Right ventricle myocardium inferior (tissue), 1 donor: ENCODE measurements around the gene SLC25A44. TPM values are rescaled to one million over a fixed set of nuclear protein-coding genes. Genes with fewer than 3 reads are reported as not detected.
"Not testable (repeated sequence)": the region's sequence is repeated elsewhere in the genome, so short reads cannot be mapped to it uniquely, and the experiment has no call there.

Experiments
- ATAC-seq: fragments of 200-7000 bp; cut with Tn5 transposase; one replicate; pipeline ENCODE4 v1.9.1; 2020; ENCODE audit warnings: mild to moderate bottlenecking, moderate library complexity
- DNase-seq: peaks from one replicate; pipeline ENCODE4 v3.0.0; 2021; ENCODE audit errors: missing footprints
- intact Hi-C: fragments of 100-400 bp; cut with DNase I; formaldehyde crosslinking; loops from one replicate; pipeline ENCODE4 v1.11.0; 2022
- total RNA-seq: library from RNA; stranded (reverse); fragmentation: NEBNext Ultra II Directional; extraction: Animal tissue kit (Norgen Biotek cat#: 25700); gene quantifications from one replicate; pipeline ENCODE4 v1.2.1, GENCODE V29; 2021
- donor health status: DM: no; HTN: yes; CAD: no; lungs with severe emphysema.

SLC25A44 gene
- total RNA-seq, 1 donor from 2014 or later: 16.3 TPM

DNA sequence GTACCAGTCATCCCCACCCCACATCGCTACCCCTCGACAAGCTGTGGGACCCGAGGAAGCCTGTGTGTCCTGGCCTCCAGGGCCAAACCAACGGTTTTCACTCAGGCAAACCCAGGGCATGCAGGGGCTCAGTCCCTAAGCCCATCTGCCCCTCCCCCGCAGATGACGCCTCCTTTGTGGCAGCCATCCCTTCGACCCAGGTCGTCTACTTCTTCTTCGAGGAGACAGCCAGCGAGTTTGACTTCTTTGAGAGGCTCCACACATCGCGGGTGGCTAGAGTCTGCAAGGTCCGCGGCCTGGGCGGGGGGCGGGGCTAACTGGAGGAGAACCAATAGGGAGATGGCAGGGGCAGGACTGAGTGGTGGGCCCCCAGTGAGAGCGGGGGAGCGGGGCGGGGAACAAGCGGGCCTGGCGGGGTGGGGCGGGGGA is 33.1 kb upstream of the SLC25A44 start:
- ATAC-seq (peak; percentile 88), DNase-seq (peak; percentile 91)
- intact Hi-C loops: loop anchor here (5.0 kb wide), 1 partner anchor 52 kb away; the partner anchor contains the start of gene PMF1

- ATAC-seq (peak; percentile 52), DNase-seq (no peak)
- intact Hi-C loops: loop anchor here (5.0 kb wide), 1 partner anchor 50 kb away; the partner anchor contains the start of gene PMF1
Measured at GRCh38 chr1:156162430-156163037, 31.4 kb upstream of the SLC25A44 start.

DNA sequence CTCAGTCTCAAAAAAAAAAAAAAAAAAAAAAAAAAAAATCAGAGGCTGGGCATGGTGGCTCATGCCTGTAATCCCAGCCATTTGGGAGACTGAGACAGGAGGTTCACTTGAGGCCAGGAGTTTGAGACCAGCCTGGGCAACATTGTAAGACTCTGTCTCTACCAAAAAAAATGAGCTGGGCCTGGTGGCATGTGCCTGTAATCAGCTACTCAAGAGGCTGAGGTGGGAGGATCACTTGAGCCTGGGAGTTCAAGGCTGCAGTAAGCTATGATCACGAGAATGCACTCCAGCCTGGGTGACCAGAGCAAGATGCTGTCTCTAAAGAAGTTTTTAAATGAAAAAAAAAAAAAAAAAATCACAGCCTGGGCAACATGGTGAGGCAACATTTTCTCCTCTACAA is 30.2 kb upstream of the SLC25A44 start:
- ATAC-seq (no peak), DNase-seq (no peak)
- intact Hi-C loops: loop anchor here (5.0 kb wide), 1 partner anchor 49 kb away; the partner anchor contains the start of gene PMF1

DNA sequence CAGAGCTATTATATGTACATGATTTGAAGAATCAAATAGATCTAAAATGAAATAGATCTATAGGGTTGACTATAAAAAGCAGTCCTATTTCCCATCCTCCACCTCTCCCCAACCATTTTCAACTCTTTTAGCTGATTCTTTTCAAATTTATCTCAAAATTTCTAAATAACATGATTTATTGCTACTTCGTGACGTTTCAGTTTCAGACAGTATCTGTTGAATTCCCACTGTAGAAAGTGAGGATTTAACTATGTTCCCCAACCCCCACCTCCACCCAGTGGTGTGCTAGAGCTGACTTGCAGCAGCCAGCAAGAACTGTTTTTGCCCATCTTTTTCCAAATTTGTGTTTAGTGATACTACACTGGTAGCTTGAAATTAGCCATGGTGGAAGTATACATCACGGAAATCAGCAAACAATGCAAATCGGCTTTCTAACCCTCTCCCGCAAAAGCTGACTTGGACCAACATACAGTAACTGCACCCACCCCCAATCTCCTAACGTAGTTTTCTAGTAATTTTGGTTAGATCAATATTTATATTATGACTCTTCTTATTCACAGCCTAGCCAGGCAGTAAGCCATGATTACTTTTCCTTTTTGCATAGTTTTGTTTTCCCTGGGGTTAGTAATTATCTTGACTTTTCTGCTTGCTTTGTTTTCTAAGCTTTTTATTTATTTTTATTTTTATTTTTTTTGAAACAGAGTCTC is 29.6 kb upstream of the SLC25A44 start:
- ATAC-seq: no peak
- no peak for DNase-seq
- intact Hi-C loops: loop anchor here (5.0 kb wide), 1 partner anchor 48 kb away; the partner anchor contains the start of gene PMF1

GRCh38 chr1:156165083-156165482 is 28.8 kb upstream of the SLC25A44 start:
- ATAC-seq (no peak), DNase-seq (no peak)
- intact Hi-C loops: no loop called here

GRCh38 chr1:156167536-156167935 is 26.4 kb upstream of the SLC25A44 start:
- DNase-seq (no peak), ATAC-seq (no peak)
- intact Hi-C loops: no loop called here

DNA sequence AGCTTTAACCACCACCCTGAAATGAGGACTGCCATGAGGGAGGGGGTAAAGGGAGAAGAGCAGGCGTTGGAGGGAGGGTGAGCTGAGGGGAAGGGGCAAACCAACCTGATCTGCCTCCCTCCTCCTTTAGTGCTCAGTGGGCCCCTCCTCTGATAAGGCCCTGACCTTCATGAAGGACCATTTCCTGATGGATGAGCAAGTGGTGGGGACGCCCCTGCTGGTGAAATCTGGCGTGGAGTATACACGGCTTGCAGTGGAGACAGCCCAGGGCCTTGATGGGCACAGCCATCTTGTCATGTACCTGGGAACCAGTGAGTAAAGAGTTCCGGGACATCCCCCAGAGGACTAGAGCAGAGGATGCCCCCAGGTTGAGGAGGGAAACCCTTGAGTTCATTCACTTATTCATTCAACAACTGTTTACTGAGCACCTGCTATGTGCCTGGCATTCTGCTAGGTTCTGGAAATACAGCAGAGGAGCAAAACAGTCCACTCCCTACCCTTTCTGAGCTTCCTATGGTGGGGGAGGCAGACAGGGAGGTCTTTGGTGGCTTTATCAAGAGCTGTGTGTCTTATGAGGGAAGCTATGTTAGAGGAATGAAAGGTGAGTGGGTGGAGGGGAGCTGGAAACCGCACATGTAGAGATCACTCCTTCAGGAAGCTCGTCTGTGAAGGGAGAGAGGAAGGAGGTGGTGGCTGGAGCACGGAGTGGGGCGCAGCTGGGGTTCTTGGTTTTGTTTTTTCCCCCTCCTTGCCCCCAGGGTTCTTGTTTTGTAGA is 21.0 kb upstream of the SLC25A44 start:
- intact Hi-C loops: no loop called here

DNA sequence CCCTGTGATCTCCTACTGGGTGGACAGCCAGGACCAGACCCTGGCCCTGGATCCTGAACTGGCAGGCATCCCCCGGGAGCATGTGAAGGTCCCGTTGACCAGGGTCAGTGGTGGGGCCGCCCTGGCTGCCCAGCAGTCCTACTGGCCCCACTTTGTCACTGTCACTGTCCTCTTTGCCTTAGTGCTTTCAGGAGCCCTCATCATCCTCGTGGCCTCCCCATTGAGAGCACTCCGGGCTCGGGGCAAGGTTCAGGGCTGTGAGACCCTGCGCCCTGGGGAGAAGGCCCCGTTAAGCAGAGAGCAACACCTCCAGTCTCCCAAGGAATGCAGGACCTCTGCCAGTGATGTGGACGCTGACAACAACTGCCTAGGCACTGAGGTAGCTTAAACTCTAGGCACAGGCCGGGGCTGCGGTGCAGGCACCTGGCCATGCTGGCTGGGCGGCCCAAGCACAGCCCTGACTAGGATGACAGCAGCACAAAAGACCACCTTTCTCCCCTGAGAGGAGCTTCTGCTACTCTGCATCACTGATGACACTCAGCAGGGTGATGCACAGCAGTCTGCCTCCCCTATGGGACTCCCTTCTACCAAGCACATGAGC is 17.2 kb upstream of the SLC25A44 start:
- intact Hi-C loops: no loop called here
- DNase-seq: no peak
- no peak for ATAC-seq

More for the DNA sequence above, 21.0 kb upstream of the SLC25A44 start:
- no peak for ATAC-seq
- DNase-seq: no peak

DNA sequence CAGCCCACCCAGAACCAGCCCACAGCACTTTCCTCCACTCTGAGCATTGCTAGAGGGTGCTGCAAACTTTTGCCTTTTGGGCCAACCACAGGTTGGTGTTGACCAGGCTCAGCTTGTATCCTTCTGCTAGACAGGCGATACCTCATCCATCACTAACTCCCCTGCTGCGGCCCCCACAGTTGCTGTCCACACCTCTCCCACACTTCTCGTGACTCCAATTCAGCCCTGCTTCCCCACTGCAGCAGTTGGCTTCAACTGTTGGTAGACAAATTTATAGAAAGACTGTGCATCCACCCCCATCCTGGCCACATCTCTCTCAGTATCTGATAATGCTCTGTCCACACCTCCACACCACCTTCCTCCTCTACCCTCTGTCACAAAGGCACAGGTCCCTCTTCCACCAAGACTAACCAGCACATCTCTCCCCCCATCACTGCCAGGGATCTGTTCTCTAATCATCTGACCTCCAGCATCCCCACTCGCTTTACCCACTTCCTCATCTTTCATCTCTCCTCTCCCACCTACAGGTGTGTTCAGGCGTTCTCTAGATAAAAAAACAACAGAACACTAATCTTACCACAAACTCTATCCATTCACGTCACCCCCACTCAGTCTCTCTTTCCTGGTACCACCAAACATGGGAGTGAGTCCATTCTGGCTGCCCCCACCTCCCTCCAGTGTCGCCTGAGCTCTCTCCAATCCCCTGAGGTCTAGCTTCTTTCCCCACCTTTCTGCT is 15.8 kb upstream of the SLC25A44 start:
- intact Hi-C loops: no loop called here
- ATAC-seq (no peak), DNase-seq (no peak)

- no peak for ATAC-seq
- intact Hi-C loops: no loop called here
- no peak for DNase-seq
Measured at GRCh38 chr1:156180471-156180870, 13.4 kb upstream of the SLC25A44 start.

DNA sequence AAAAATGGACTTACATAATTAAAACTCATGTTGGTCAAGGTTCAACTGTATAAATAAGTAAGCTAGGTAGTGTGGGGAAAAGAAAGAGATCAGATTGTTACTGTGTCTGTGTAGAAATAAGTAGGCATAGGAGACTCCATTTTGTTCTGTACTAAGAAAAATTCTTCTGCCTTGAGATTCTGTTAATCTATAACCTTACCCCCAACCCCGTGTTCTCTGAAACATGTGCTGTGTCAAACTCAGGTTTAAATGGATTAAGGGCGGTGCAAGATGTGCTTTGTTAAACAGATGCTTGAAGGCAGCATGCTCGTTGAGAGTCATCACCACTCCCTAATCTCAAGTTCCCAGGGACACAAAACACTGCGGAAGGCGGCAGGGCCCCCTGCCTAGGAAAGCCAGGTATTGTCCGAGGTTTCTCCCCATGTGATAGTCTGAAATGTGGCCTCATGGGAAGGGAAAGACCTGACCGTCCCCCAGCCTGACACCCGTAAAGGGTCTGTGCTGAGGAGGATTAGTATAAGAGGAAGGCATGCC is 12.4 kb upstream of the SLC25A44 start:
- intact Hi-C loops, ATAC-seq, DNase-seq: not testable (repeated sequence)

DNA sequence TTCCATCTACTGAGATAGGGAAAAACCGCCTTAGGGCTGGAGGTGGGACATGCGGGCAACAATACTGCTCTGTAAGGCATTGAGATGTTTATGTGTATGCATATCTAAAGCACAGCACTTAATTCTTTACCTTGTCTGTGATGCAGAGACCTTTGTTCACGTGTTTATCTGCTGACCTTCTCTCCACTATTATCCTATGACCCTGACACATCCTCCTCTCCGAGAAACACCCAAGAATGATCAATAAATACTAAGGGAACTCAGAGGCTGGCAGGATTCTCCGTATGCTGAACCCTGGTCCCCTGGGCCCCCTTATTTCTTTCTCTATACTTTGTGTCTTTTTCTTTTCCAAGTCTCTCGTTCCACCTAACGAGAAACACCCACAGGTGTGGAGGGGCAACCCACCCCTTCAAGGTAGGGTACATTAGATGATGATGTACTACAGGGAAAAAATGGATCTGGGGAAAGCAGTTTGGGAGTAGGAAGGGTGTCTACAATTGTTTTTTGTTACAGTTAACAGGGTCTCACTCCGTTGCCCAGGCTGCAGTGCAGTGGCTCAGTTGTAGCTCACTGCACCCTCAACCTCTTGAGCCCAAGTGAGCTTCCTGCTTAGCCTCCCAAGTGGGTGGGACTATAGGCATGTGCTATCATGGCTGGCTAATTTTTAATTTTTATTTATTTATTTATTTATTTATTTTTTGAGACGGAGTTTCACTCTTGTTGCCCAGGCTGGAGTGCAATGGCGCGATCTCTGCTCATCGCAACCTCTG is 11.7 kb upstream of the SLC25A44 start:
- DNase-seq, ATAC-seq, intact Hi-C loops: not testable (repeated sequence)

DNA sequence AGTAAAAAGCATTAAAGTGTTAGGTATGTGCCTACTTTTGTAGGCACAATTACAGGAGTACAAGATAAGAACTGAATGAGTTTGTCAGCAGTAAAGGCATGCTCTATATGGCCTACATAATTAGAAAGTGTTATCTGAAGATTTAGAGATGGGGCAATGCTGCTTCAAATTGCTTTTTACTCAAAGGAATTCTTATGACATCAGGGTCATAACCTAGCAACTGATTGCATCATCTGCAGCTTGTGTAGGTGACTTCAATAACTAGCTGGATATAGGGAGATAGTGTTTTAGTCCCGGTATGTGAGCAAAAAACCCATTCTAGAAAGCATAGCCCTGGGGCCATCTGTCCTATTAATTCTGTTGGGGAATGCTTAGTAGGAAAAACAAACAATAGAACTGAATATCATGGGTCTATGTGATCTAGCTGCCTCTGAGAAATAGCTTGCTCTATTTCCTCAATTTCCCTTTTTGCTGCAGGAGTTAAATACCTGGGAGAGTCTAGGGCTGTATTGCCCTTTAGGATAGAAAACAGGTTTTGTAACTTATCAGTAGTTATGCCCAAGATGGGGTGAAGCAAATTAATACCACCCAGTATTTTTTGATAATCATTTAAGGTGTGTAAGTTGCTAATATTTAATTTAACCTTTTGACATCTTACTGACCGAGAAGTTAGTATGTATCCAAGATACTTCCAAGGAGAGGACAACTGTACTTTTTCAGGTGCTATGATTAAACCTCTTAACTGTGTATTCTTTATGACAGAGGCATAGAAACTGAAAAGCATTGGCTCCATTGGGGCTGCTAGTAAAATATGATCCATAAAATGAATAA is 7.3 kb upstream of the SLC25A44 start:
- intact Hi-C loops, ATAC-seq, DNase-seq: not testable (repeated sequence)

DNA sequence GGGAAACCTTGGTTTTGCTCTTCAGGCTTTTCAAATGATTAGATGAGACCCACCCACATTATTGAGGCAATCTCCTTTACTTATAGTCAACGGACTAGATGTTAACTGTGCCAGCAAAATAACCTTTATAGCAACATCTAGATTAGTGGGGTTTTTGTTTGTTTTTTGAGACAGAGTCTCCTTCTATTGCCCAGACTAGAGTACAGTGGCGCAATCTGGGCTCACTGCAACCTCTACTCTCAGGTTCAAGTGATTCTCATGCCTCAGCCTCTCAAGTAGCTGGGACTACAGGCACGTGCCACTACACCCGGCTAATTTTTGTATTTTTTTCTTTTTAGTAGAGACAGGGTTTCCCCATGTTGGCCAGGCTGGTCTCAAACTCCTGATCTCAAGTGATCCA is 3.6 kb upstream of the SLC25A44 start:
- ATAC-seq, DNase-seq, intact Hi-C loops: not testable (repeated sequence)

DNA sequence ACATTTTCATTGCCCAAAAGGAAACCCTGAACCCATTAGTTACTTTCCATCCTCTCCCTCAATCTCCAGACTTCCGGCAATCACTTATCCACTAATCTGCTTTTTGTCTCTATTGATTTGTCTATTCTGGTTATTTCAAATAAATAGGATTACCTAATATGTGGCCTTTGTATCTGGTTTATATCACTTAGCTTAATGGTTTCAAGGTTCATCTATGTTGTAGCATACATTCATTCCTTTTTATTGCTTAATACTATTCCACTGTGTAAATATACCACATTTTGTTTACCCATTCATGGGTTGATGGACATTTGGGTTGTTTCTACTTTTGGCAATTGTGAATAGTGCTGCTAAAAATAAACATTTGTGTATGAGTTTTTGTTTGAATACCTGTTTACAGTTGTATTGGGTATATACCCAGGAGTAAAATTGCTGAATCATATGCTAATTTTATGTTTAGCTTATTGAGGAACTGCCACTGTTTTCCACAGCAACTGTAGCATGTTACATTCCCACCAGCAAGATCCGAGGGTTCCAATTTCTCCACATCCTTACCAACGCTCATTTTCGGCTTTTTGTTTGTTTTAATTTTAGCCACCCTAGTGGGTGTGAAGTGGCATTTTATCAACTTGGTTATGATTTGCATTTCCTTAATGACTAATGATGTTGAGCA is 2.5 kb upstream of the SLC25A44 start:
- no peak for ATAC-seq
- DNase-seq: no peak
- intact Hi-C loops: no loop called here

DNA sequence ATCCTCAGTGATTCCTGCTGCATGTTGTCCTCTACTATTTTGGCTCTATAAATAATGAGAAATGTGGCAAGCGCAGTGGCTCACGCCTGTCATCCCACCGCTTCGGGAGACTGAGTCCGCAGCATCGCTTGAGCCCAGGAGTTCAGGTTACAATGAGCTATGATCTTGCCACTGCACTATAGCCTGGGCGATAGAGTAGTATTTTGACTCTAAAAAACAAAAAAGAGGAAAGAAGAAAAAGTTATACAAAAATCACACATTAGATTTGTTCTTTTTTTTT is 756 bp upstream of the SLC25A44 start:
- ATAC-seq (no peak), DNase-seq (no peak)
- intact Hi-C loops: no loop called here
